ENCODE data around the gene LRRC71.

Gene LRRC71

DNA sequence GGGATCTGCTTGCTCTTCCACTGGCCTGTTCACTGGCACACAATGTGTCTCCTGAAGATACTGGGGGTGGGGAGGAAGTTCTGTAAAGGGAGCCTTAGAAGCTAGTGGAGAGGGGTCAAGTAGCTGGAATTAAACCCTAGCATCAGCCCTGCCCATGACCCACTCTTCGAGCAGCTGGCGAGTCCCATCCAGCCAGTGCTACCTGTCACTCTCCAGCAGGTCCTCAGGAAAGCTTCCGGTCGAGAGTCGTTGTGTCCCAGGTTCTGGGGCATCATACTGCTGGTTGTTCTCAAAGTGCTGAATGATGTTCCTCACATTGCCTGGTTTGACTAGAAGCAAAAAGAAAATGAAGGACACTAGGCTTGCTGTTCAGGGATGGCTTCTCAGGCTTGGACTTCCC, 30.9 kb downstream of the LRRC71 start:
- Histone ChIP-seq H4K5ac (ENCODE audit: low read length) (no peak overlapping the region), H2BK120ac (ENCODE audit: low read depth, low read length) (no peak overlapping the region), H3K56ac (ENCODE audit: low read length) (no peak overlapping the region), H3K18ac (ENCODE audit: low read length) (no peak overlapping the region), H3K4me2 (ENCODE audit: low read length) (no peak overlapping the region), H3K23ac (ENCODE audit: low read length) (no peak overlapping the region), H3K36me3 (ENCODE audit: control insufficient read depth, insufficient read depth, low read length) (peaks cover 5% of the 10 kb centered on the region), H2BK5ac (ENCODE audit: low read length) (no peak overlapping the region), H2BK15ac (replicated peaks; ENCODE audit: low read depth) (no peak overlapping the region), H3K9ac (ENCODE audit: low read length) (no peak overlapping the region), H3K4me3 (ENCODE audit: low read length) (no peak overlapping the region), H3K27me3 (ENCODE audit: insufficient read depth, low read length, poor library complexity) (no peaks in the 10 kb centered on the region), H2AK5ac (ENCODE audit: low read length) (no peak overlapping the region), H3K79me1 (ENCODE audit: low read length) (no peaks in the 10 kb centered on the region), H3K27ac (ENCODE audit: low read depth, low read length) (no peak overlapping the region), H3K4me1 (ENCODE audit: control insufficient read depth, low read depth, low read length) (peaks cover 8% of the 10 kb centered on the region), H3K4ac (ENCODE audit: low read depth, low read length) (no peak overlapping the region), H4K8ac (ENCODE audit: low read depth, low read length) (no peak overlapping the region), H3K79me2 (ENCODE audit: control insufficient read depth, insufficient read depth, low read length) (no peaks in the 10 kb centered on the region)
- no peak for DNase-seq
- no CpG with 5 or more reads among the region's 5 CpGs for WGBS (ENCODE audit: extremely low coverage, insufficient coverage, low lambda C conversion rate)

DNA sequence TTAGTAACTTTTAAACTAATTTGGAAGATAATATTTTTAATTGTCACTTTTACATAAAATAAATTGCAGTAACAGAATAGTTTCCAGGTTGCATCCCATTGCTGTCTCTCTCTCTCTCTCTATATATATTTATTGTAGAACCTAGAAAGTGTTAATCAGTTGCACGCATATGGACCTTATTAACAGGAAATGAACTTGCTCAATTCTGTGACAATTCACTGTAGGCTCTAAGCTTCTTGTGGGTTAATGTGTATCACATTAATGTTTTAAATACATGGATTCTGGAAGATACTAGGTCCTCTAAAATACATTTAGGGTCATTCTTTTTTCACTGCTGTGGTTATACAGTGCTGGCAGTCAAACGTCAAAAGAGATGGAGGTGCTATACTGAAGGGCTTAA, 33.1 kb downstream of the LRRC71 start:
- Histone ChIP-seq H3K4me3 (ENCODE audit: low read length) (no peak overlapping the region), H2AK5ac (ENCODE audit: low read length) (no peak overlapping the region), H2BK15ac (replicated peaks; ENCODE audit: low read depth) (no peak overlapping the region), H4K8ac (ENCODE audit: low read depth, low read length) (no peak overlapping the region), H3K56ac (ENCODE audit: low read length) (no peak overlapping the region), H3K23ac (ENCODE audit: low read length) (no peak overlapping the region), H2BK5ac (ENCODE audit: low read length) (no peak overlapping the region), H3K9ac (ENCODE audit: low read length) (no peak overlapping the region), H3K4ac (ENCODE audit: low read depth, low read length) (no peak overlapping the region), H3K4me2 (ENCODE audit: low read length) (no peak overlapping the region), H3K27ac (ENCODE audit: low read depth, low read length) (no peak overlapping the region), H4K5ac (ENCODE audit: low read length) (no peak overlapping the region), H3K18ac (ENCODE audit: low read length) (no peak overlapping the region), H3K79me2 (ENCODE audit: control insufficient read depth, insufficient read depth, low read length) (no peaks in the 10 kb centered on the region), H3K27me3 (ENCODE audit: insufficient read depth, low read length, poor library complexity) (no peaks in the 10 kb centered on the region), H3K4me1 (ENCODE audit: control insufficient read depth, low read depth, low read length) (peaks cover 6% of the 10 kb centered on the region), H3K36me3 (ENCODE audit: control insufficient read depth, insufficient read depth, low read length) (peaks cover 11% of the 10 kb centered on the region), H3K79me1 (ENCODE audit: low read length) (no peaks in the 10 kb centered on the region), H2BK120ac (ENCODE audit: low read depth, low read length) (no peak overlapping the region)
- WGBS (ENCODE audit: extremely low coverage, insufficient coverage, low lambda C conversion rate) = no CpG with 5 or more reads among the region's 2 CpGs
- DNase-seq = no peak

DNA sequence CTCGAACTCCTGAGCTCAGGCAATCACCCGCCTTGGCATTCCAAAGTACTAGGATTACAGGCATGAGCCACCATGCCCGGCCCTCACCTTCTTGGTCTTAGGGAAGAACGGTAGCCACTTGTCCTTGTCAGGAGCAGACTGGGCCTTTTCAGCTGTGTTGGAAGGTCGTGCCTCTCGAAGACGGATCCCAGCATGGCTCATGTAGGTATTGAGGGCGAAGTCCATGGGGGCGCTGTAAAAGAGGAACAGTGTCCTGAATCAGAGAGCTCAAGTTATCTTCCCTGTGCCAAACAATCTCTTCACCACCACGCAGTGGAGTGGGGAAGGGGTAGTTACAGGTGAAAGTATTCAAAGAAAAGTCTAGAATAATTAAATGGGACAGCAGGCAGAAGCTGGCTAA, 35.9 kb downstream of the LRRC71 start:
- DNase-seq = no peak
- Histone ChIP-seq H3K27me3 (ENCODE audit: insufficient read depth, low read length, poor library complexity) (no peaks in the 10 kb centered on the region), H3K4ac (ENCODE audit: low read depth, low read length) (no peak overlapping the region), H3K79me2 (ENCODE audit: control insufficient read depth, insufficient read depth, low read length) (no peaks in the 10 kb centered on the region), H3K9ac (ENCODE audit: low read length) (no peak overlapping the region), H3K79me1 (ENCODE audit: low read length) (no peaks in the 10 kb centered on the region), H4K8ac (ENCODE audit: low read depth, low read length) (no peak overlapping the region), H3K4me3 (ENCODE audit: low read length) (no peak overlapping the region), H3K27ac (ENCODE audit: low read depth, low read length) (no peak overlapping the region), H3K18ac (ENCODE audit: low read length) (no peak overlapping the region), H3K4me1 (ENCODE audit: control insufficient read depth, low read depth, low read length) (no peaks in the 10 kb centered on the region), H2BK120ac (ENCODE audit: low read depth, low read length) (no peak overlapping the region), H3K4me2 (ENCODE audit: low read length) (no peak overlapping the region), H3K56ac (ENCODE audit: low read length) (no peak overlapping the region), H2BK15ac (replicated peaks; ENCODE audit: low read depth) (no peak overlapping the region), H2BK5ac (ENCODE audit: low read length) (no peak overlapping the region), H3K23ac (ENCODE audit: low read length) (no peak overlapping the region), H2AK5ac (ENCODE audit: low read length) (no peak overlapping the region), H3K36me3 (ENCODE audit: control insufficient read depth, insufficient read depth, low read length) (peaks cover 20% of the 10 kb centered on the region), H4K5ac (ENCODE audit: low read length) (no peak overlapping the region)
- WGBS (ENCODE audit: extremely low coverage, insufficient coverage, low lambda C conversion rate) = no CpG with 5 or more reads among the region's 10 CpGs

DNA sequence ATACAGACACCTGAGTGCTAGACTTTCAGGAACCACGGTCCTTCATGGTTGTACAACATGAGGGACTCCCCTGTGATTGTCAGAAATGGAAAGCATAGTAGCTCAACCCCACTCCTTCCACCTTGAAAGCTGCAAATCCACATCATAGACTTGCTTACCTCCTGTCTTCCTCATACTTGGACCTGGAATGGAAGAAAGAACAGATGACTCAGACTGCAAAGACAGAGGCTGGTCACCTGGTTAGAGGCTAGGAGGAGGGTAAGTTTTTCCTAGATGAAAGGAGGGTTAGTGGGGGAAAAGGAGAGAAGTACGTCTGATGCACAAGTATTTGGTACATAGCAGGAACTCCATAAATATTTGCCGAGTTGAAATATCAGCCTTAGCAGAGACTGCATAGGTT, 37.2 kb downstream of the LRRC71 start:
- no CpG with 5 or more reads among the region's 3 CpGs for WGBS (ENCODE audit: extremely low coverage, insufficient coverage, low lambda C conversion rate)
- Histone ChIP-seq H3K27me3 (ENCODE audit: insufficient read depth, low read length, poor library complexity) (no peaks in the 10 kb centered on the region), H3K4me3 (ENCODE audit: low read length) (no peak overlapping the region), H3K4ac (ENCODE audit: low read depth, low read length) (no peak overlapping the region), H3K79me2 (ENCODE audit: control insufficient read depth, insufficient read depth, low read length) (no peaks in the 10 kb centered on the region), H3K9ac (ENCODE audit: low read length) (no peak overlapping the region), H3K18ac (ENCODE audit: low read length) (no peak overlapping the region), H3K23ac (ENCODE audit: low read length) (no peak overlapping the region), H4K5ac (ENCODE audit: low read length) (no peak overlapping the region), H3K36me3 (ENCODE audit: control insufficient read depth, insufficient read depth, low read length) (peaks cover 20% of the 10 kb centered on the region), H4K8ac (ENCODE audit: low read depth, low read length) (no peak overlapping the region), H3K56ac (ENCODE audit: low read length) (no peak overlapping the region), H3K27ac (ENCODE audit: low read depth, low read length) (no peak overlapping the region), H2BK5ac (ENCODE audit: low read length) (no peak overlapping the region), H3K79me1 (ENCODE audit: low read length) (no peaks in the 10 kb centered on the region), H2BK15ac (replicated peaks; ENCODE audit: low read depth) (no peak overlapping the region), H2BK120ac (ENCODE audit: low read depth, low read length) (no peak overlapping the region), H3K4me2 (ENCODE audit: low read length) (no peak overlapping the region), H2AK5ac (ENCODE audit: low read length) (no peak overlapping the region), H3K4me1 (ENCODE audit: control insufficient read depth, low read depth, low read length) (no peaks in the 10 kb centered on the region)
- DNase-seq = no peak

DNA sequence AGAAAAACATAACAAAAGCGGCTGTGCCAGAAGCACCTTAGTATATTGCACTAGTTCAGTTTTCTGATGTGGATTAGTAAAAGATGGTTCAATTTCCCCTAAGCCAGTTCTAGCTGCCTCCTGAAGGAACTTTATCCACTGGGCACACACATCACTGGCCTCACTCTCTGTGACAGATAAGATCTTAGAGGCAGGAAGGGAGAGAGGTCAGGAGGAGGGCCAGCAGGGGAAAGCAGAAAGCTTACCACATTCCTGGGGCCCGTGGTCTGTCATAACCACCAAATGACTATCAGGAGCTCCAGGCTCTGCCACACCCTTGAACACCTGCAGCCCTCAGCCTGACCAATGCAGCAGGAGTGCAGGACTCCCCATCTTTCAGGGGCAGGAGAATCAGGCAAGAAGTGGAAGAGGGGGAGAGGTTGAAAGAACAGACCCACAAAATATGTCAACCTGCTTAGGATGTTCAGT, 37.8 kb downstream of the LRRC71 start:
- H3K27me3 ChIP-seq (ENCODE audit: insufficient read depth, low read length, poor library complexity) = no peaks in the 10 kb centered on the region
- no peak overlapping the region for H3K4me3 ChIP-seq (ENCODE audit: low read length)
- H4K8ac ChIP-seq (ENCODE audit: low read depth, low read length) = no peak overlapping the region
- no peak overlapping the region for H3K4ac ChIP-seq (ENCODE audit: low read depth, low read length)
- H2BK15ac ChIP-seq (replicated peaks; ENCODE audit: low read depth) = no peak overlapping the region
- no peaks in the 10 kb centered on the region for H3K4me1 ChIP-seq (ENCODE audit: control insufficient read depth, low read depth, low read length)
- no peak overlapping the region for H2AK5ac ChIP-seq (ENCODE audit: low read length)
- WGBS (ENCODE audit: extremely low coverage, insufficient coverage, low lambda C conversion rate) = no CpG with 5 or more reads among the region's 2 CpGs
- H2BK120ac ChIP-seq (ENCODE audit: low read depth, low read length) = no peak overlapping the region
- no peaks in the 10 kb centered on the region for H3K79me2 ChIP-seq (ENCODE audit: control insufficient read depth, insufficient read depth, low read length)
- no peak overlapping the region for H2BK5ac ChIP-seq (ENCODE audit: low read length)
- no peak overlapping the region for H3K56ac ChIP-seq (ENCODE audit: low read length)
- no peak overlapping the region for H4K5ac ChIP-seq (ENCODE audit: low read length)
- no peak overlapping the region for H3K4me2 ChIP-seq (ENCODE audit: low read length)
- no peak overlapping the region for H3K9ac ChIP-seq (ENCODE audit: low read length)
- no peak overlapping the region for H3K23ac ChIP-seq (ENCODE audit: low read length)
- H3K79me1 ChIP-seq (ENCODE audit: low read length) = no peaks in the 10 kb centered on the region
- no peak overlapping the region for H3K18ac ChIP-seq (ENCODE audit: low read length)
- H3K27ac ChIP-seq (ENCODE audit: low read depth, low read length) = no peak overlapping the region
- H3K36me3 ChIP-seq (ENCODE audit: control insufficient read depth, insufficient read depth, low read length) = peaks cover 21% of the 10 kb centered on the region
- no peak for DNase-seq

DNA sequence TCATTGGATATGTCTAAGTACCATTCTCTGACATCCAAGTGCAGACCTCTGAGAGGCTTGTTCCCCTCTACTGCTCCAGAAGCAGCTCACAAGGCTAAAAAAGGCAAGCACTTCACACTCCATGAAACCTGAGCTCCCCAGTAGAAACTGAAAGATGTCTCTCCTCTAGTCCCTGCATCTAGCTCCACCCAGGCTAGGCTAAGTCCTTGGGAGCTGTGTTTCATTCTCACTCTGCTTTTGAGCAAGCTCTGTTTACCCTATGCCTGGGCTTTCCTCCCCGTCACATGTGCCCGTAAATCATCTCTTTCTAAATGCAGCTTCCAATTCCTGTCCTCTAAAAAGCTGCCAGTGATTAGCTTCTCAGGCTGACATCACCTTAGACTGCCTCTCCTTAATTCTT, 39.0 kb downstream of the LRRC71 start:
- no peak overlapping the region for H3K18ac ChIP-seq (ENCODE audit: low read length)
- no CpG with 5 or more reads among the region's 2 CpGs for WGBS (ENCODE audit: extremely low coverage, insufficient coverage, low lambda C conversion rate)
- no peak overlapping the region for H4K5ac ChIP-seq (ENCODE audit: low read length)
- H3K9ac ChIP-seq (ENCODE audit: low read length) = no peak overlapping the region
- H3K36me3 ChIP-seq (ENCODE audit: control insufficient read depth, insufficient read depth, low read length) = peaks cover 21% of the 10 kb centered on the region
- no peak overlapping the region for H3K27ac ChIP-seq (ENCODE audit: low read depth, low read length)
- no peak for DNase-seq
- no peak overlapping the region for H3K4ac ChIP-seq (ENCODE audit: low read depth, low read length)
- H2BK120ac ChIP-seq (ENCODE audit: low read depth, low read length) = no peak overlapping the region
- no peak overlapping the region for H4K8ac ChIP-seq (ENCODE audit: low read depth, low read length)
- H2BK5ac ChIP-seq (ENCODE audit: low read length) = no peak overlapping the region
- no peaks in the 10 kb centered on the region for H3K4me1 ChIP-seq (ENCODE audit: control insufficient read depth, low read depth, low read length)
- no peak overlapping the region for H3K4me3 ChIP-seq (ENCODE audit: low read length)
- no peak overlapping the region for H2BK15ac ChIP-seq (replicated peaks; ENCODE audit: low read depth)
- no peak overlapping the region for H3K23ac ChIP-seq (ENCODE audit: low read length)
- no peaks in the 10 kb centered on the region for H3K79me2 ChIP-seq (ENCODE audit: control insufficient read depth, insufficient read depth, low read length)
- no peak overlapping the region for H3K4me2 ChIP-seq (ENCODE audit: low read length)
- H2AK5ac ChIP-seq (ENCODE audit: low read length) = no peak overlapping the region
- no peaks in the 10 kb centered on the region for H3K27me3 ChIP-seq (ENCODE audit: insufficient read depth, low read length, poor library complexity)
- no peak overlapping the region for H3K56ac ChIP-seq (ENCODE audit: low read length)
- no peaks in the 10 kb centered on the region for H3K79me1 ChIP-seq (ENCODE audit: low read length)

Data from mesendoderm (in vitro differentiated cells).